Measurements from ENCODE around the gene SYNGAP1.

SYNGAP1 gene

GRCh38 chr6:33406126-33406525, 13.7 kb upstream of the SYNGAP1 start:
- no peak for TF ChIP-seq CTCF (IDR thresholded peaks at IDR 0.05; ENCODE audit: borderline replicate concordance, insufficient read depth, low read depth, low read length)
- no peak overlapping the region for H3K4me3 ChIP-seq (ENCODE audit: low read depth, low read length)

- no peak for TF ChIP-seq CTCF (IDR thresholded peaks at IDR 0.05; ENCODE audit: borderline replicate concordance, insufficient read depth, low read depth, low read length)
- no peak overlapping the region for H3K4me3 ChIP-seq (ENCODE audit: low read depth, low read length)
Observed at GRCh38 chr6:33407132-33407718, 12.6 kb upstream of the SYNGAP1 start.

GRCh38 chr6:33410050-33410710, 9.7 kb upstream of the SYNGAP1 start:
- H3K4me3 ChIP-seq (ENCODE audit: low read depth, low read length): peak overlapping the region; percentile 57
- TF ChIP-seq CTCF (IDR thresholded peaks at IDR 0.05; ENCODE audit: borderline replicate concordance, insufficient read depth, low read depth, low read length): no peak

- peak within 1 kb of the TSS; percentile 57 for H3K4me3 ChIP-seq (ENCODE audit: low read depth, low read length)
- TF ChIP-seq CTCF (IDR thresholded peaks at IDR 0.05; ENCODE audit: borderline replicate concordance, insufficient read depth, low read depth, low read length): no peak
Observed at GRCh38 chr6:33410711-33411631, 8.9 kb upstream of the SYNGAP1 start, which contains the start of gene PHF1. Gene PHF1, plus strand, starts transcription at chr6:33411014. Its CDS starts 1,250 bp downstream, at chr6:33412264.

GRCh38 chr6:33411632-33412005, 8.2 kb upstream of the SYNGAP1 start:
- H3K4me3 ChIP-seq (ENCODE audit: low read depth, low read length): no peak overlapping the region
- no peak for TF ChIP-seq CTCF (IDR thresholded peaks at IDR 0.05; ENCODE audit: borderline replicate concordance, insufficient read depth, low read depth, low read length)

GRCh38 chr6:33412140-33413009, 7.5 kb upstream of the SYNGAP1 start:
- H3K4me3 ChIP-seq (ENCODE audit: low read depth, low read length): no peak overlapping the region
- no peak for TF ChIP-seq CTCF (IDR thresholded peaks at IDR 0.05; ENCODE audit: borderline replicate concordance, insufficient read depth, low read depth, low read length)
